Activated CD8-positive, alpha-beta memory T cell treated with anti-CD3 and anti-CD28 coated beads for 48 hours (primary cell): ENCODE measurements around the gene CREBRF.
"Not testable (repeated sequence)": the region's sequence is repeated elsewhere in the genome, so short reads cannot be mapped to it uniquely, and the experiment has no call there.

ENCODE experiments used
- DNase-seq, 3 experiments: peaks; one replicate each; pipeline ENCODE4 v3.0.0-alpha.2; 2020; ENCODE audit warnings: low read depth in 2 of 3, low spot score in 2 of 3

Gene CREBRF

DNA sequence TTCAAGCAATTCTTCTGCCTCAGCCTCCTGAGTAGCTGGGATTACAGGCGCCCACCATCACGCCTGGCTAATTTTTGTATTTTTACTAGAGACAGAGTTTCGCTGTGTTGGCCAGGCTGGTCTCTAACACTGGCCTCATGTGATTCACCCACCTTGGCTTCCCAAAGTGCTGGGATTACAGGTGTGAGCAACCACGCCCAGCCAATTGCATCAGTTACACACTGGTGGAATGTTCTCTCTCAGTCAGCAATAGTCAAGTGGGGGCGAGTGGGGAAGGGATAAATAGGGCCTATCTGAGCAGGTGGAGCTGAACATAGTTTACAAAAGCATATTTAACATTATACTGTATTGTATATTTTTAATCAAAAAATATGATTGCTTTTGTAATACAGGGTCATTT is 98.5 kb downstream of the CREBRF start:
- not testable (repeated sequence) for DNase-seq

DNA sequence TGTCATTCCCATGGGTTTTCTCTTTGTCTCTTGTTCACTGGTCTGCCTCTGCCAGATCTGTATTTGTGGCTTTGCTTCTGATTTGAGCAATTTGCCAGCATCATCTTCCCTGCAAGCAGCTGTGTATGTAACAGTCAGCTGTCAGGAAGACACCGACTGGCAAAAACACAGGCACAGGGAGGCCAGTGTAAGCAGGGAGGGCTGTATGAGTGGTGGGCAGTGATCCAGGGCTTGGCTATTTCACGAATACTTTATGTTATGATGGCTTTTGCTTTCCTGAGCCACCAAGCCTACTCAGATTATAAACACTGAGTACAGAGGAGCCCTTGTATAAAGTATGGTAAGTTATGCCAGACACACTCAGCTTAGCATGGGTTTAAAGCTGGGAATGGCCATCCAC is 99.8 kb downstream of the CREBRF start:
- DNase-seq, result no peak

DNA sequence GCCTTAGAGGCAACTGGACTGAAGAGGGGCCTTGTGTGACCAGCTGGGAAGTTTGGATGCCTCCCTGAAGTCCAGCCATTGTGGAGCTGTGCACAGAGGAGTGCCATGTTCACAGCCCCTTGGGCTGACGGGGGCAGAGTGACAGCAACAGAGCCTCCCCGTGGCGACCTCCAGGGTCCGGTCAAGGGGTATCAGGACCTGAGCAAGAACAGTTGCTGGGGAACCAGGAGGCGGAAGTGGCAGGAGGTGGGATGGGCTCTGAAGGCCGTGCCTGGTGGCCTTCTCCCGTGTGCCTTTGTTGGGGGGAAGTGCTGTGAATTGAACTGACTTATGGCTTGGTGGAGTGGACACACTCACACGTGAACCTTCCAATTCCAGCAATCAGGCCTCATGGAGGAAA is 102.2 kb downstream of the CREBRF start:
- no peak for DNase-seq

DNA sequence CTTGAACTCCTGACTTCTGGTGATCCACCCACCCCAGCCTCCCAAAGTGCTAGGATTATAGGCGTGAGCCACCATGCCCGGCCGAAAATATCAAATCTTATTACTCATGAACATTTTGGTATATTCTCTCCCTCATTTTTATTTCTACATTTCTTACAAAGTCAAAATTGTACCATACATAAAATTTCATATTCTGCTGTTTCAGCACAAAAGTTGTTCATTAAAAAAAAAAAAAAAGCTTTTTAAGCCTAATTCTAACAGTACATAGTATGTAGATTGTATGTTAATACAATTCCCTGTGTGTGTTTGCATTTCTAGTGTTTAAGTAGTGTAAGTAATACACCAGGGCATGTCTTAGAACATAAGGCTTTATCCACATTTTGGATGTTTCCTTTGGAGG is 103.1 kb downstream of the CREBRF start:
- DNase-seq, result no peak

DNA sequence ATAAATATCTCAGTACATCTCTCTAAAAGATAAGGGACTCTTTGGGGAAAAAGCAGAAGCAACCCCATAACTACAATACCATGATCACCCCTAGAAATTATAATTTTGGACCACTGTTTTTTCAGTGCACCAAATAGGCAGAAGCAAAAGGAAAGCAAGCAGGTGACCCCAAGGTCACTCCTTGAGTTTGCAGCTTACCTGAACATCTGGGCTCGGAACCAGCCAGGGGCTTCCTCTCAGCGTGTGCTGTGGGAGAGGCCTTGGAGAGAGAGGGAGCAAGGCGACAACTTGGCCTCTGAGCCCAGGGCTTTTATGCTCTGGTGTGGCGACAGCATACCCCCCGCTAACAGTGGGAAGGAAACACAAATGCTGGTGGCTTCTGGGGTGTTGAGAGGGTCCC is 105.0 kb downstream of the CREBRF start:
- no peak for DNase-seq

DNA sequence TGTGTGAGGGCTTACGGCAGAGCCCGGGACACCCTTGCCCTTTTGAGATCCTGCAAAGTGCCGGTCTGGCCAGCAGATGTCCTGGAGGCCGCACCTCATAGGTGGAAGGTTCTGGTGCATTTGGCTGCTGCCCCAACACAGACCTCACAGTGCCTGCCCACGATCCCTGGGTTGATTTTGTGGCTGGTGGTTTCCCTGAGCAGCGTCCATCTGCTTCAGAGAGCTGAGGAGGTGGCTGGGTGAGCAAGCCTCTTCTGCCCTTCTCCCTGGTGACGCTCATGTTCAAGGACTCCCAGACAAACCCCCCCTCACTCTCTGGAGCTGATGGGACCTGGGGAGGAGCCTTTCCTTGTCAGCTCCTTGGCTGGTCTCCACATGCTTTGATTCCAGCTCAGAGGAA is 107.1 kb downstream of the CREBRF start:
- no peak for DNase-seq

DNA sequence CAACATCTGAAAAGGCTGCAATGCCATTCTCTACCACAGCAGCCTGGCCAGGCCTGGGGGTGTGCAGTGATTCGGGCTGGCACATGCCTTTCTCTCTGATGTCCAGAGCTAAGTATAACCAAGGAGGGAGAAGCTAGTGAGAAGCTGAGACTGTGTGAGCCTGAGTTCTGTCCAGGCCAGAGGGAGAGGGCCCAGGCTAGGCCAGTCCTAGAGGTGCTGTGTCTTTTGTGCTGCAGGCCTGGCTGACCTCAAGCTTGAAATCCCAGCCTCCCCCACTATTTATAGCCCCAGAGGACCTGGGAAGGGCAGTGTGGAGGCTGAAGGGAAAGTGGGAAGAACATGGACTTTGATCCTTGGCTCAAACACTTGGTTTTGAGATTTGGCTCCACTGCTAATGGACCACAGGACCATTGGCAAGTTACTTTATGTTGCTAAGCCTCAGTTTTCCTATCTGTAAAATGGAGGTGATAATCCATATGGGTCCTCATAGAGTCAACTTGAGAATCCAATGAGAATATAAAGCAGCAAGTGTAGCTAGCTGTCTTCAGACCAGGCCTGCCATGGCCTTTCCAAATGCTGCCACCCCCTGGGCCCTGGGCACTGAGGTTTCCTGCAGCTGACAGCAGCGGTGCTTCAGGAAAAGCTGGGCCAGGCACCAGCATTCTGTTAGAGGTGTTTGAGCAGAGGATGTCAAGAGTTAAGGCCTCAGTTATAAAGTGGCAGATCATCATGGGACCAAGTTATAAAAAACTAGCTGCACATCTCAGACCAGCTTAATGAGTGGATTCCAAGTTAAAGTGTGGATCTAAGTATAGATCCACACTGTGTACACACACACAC is 109.2 kb downstream of the CREBRF start:
- DNase-seq, result no peak

DNA sequence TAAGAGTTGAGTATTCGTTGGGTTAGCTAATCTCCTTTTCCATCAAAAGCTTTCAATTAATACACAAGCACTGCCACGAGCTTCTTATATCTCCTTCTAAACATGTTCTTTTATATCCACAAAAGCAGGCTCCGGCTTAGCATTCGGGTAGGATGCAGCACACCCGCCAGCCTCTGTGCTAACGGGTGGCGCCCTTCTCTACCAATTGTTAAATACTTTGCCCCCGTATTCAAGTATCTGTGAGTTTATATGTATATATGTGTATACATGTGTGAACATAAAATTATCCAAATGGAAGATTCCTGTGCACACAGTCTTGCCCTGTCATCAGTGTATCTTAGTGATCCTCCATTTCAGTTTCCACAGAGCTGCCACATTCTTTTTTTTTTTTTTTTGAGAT is 116.0 kb downstream of the CREBRF start:
- no peak for DNase-seq

DNA sequence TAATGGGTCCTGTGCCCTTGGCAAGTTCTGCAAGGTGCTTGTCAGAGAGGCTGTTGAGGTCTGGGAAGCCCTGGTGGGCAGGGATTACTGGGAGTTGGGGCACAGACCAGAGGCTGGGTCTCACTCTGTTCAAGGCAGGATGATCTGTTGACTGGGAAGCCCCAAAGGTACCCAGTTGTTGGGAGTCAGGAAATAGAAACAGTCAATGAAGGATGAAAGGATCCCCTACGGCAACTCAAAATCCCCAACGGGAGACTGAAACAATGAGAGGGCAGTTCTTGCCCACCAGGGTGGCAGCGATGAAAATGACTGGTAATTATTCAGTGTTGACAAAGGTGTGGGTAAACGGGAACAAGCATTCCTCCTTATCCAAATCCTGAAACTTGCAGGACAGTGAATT is 119.4 kb downstream of the CREBRF start:
- DNase-seq, result no peak

DNA sequence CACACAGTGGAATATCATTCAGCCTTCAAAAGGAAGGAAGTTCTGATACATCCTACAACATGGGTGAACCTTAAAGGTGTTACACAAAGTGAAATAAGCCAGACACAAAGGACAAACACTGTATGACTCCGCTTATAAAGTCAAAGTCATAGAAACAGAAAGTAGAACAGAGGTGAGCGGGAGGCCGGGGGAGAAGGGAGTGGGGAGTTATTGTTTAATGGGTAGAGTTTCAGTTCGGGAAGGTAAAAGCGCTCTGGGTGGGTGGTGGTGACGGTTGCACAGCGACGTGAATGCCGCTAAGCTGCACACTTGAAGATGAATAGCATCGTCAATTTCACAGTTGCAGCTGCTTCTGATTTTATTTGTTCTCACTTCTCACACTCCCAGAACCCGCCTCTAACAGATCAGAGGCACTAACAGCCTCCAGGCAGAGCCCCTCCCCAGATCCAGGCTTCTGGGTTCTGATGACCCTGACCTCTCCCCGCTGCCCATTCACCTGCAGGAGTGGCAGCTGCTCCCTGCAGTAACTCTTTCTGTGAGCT is 122.3 kb downstream of the CREBRF start:
- no peak for DNase-seq

DNA sequence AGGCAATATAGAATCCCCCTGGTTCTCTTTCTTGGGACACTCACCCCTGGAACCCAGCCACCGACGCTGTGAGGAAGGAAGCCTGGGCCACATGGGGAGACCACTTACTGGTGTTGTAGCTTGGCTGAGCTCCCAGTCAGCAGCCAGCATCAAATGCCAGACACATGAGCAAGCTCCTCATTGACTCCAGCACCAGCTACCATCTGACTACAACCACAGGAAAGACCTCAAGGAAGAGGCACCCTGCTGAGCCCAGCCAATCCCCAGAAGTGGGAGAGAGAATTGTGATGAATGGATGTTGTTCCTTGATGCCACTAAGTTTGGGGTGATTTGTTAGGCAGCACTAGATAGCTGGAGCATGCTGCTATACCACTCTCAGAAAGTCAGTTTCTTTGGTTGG is 124.2 kb downstream of the CREBRF start:
- no peak for DNase-seq

DNA sequence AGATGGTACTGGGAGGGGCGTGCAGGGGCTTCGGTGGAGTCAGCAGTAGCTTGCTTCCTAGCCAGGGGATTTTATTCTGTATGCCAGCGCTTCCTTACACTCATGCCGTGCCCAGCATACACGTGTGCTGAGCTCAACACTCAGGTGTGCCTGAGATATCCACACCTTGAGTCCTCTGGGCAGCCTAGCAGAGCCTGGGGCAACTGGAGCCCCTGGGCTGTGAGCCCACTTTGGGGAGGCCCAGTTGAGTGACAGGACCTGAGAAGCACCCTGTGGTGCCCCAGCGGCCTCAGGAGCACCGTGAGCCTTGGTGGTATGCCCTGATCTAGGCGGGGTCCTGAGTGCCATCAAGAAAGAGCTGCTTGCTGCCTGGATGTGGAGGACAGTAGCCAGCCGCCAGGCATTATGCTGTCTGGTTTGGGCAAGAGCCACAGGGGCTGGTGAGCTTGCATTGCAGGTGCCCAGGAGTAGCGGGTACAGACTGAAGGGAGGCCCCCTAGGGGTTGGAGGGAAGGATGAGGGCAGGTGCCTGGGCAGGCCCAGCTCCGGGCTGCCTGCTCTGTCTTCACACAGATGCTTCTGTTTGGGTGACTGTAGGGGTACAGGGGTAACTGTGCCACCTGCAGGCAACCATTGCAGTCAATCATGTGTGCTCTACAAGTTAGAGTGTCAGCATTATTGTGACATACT is 131.0 kb downstream of the CREBRF start:
- DNase-seq, result no peak

DNA sequence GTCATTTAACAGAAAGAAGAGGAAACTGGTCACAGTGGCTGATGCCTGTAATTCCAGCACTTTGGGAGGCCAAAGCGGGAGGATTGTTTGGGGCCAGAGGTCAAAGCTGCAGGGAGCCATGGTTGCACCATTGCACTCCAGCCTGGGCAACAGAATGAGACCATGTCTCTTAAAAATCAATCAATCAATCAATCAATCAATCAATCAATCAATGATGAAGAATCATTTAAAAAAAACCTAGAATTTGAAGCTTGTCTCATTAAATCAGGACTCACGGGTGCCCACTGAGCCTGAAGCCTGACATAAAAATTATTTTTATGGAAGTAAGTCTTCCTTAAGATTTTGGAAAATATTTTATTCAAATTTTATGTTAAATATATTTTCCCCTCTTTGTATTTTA is 132.1 kb downstream of the CREBRF start:
- DNase-seq, result no peak
